HL-60 (cell line): ENCODE results near the gene RNASE8.
A peak's percentile ranks its signal among the peaks of the same experiment; 100 is the strongest.

Experiments
- DNase-seq, 2 experiments: peaks; one replicate each; pipeline ENCODE4 v3.0.0-alpha.2; 2010 to 2020; ENCODE audit warnings: low read depth in 1 of 2, low spot score in 1 of 2
- H3K27ac ChIP-seq: fragments of 250-450 bp; sonication (Bioruptor Pico); replicated peaks from 2 replicates; pipeline ENCODE4 v1.5.1; 2020; ENCODE audit warnings: mild to moderate bottlenecking, moderate library complexity
- H3K27me3 ChIP-seq: fragments of 250-450 bp; sonication (Bioruptor Pico); 2 replicates; pipeline ENCODE4 v1.5.1; 2021; ENCODE audit warnings: mild to moderate bottlenecking, moderate library complexity; ENCODE audit not compliant: insufficient read depth, poor library complexity, severe bottlenecking
- H3K4me3 ChIP-seq: replicated peaks from 2 replicates; pipeline ENCODE4 v1.5.1; 2011; ENCODE audit warnings: mild to moderate bottlenecking, control low read depth, low read length; ENCODE audit not compliant: insufficient read depth
- CTCF ChIP-seq: IDR thresholded peaks from one replicate; pipeline ENCODE4 v1.5.1; 2011; ENCODE audit warnings: low read length, control low read depth, inconsistent platforms; ENCODE audit not compliant: insufficient read depth
- GABPA ChIP-seq: IDR thresholded peaks from 2 replicates; pipeline ENCODE4 v1.6.1; 2012; ENCODE audit warnings: low read depth
- POLR2AphosphoS5 ChIP-seq: IDR thresholded peaks from 2 replicates; pipeline ENCODE4 v1.6.1; 2012; ENCODE audit warnings: low read depth
- REST ChIP-seq: IDR thresholded peaks from 2 replicates; pipeline ENCODE4 v1.6.1; 2012; ENCODE audit warnings: low read depth; ENCODE audit not compliant: insufficient replicate concordance
- SPI1 ChIP-seq: IDR thresholded peaks from 2 replicates; pipeline ENCODE4 v1.6.1; 2012; ENCODE audit warnings: low read depth, mild to moderate bottlenecking, borderline replicate concordance

Gene RNASE8

GRCh38 chr14:21015312-21015711, 42.3 kb upstream of the RNASE8 start:
- Histone ChIP-seq H3K4me3 (no peak overlapping the region), H3K27me3 (no peaks in the 10 kb centered on the region), H3K27ac (no peak overlapping the region)
- DNase-seq: peak; percentile 60 to 78
- TF ChIP-seq GABPA (no peak), SPI1 (0 out of 2 replicates have a peak, but pooled peaks have one; percentile 14)

- Histone ChIP-seq H3K4me3 (no peak overlapping the region), H3K27ac (no peak overlapping the region), H3K27me3 (no peaks in the 10 kb centered on the region)
- TF ChIP-seq REST: no peak
- peak; percentile 5; the same call in 1 of the 2 replicates for TF ChIP-seq SPI1
- DNase-seq: peak; percentile 26 to 69
These were observed 41.0 kb upstream of the RNASE8 start for GRCh38 chr14:21016413-21017190.

GRCh38 chr14:21017528-21018245, 39.9 kb upstream of the RNASE8 start:
- no peak for TF ChIP-seq REST
- peak; percentile 81 for TF ChIP-seq SPI1
- Histone ChIP-seq H3K27me3 (no peaks in the 10 kb centered on the region), H3K27ac (peak overlapping the region; percentile 59), H3K4me3 (no peak overlapping the region)
- peak in 1 of 2 experiments; percentile 84 for DNase-seq

GRCh38 chr14:21018286-21018685, 39.3 kb upstream of the RNASE8 start:
- no peak overlapping the region for H3K4me3 ChIP-seq
- H3K27ac ChIP-seq: peak overlapping the region; percentile 59
- DNase-seq: no peak
- peaks cover under 1% of the 10 kb centered on the region for H3K27me3 ChIP-seq
- no peak for TF ChIP-seq SPI1
- no peak for TF ChIP-seq REST
- TF ChIP-seq CTCF: no peak
- no peak for TF ChIP-seq POLR2AphosphoS5
- no peak for TF ChIP-seq GABPA
